Peyer's patch (tissue), 4 donors: Measurements from ENCODE around the gene ZCCHC14.

Experiments used
- POLR2A ChIP-seq, 2 donors: fragments of 450-650 bp; IDR thresholded peaks; one replicate each; pipeline ENCODE4 v1.5.1; 2017; ENCODE audit warnings: antibody characterized with exemption in 2 of 2, mild to moderate bottlenecking in 2 of 2, moderate library complexity in 2 of 2
- TF ChIP-seq, protein P1 (sequence below), 6 experiments: fragments of 450-650 bp in 4 of 6; fragments of 200-600 bp in 2 of 6; sonication (generic) in 1 of 6; IDR thresholded peaks; one replicate each; pipeline ENCODE4 v1.5.1; 2017 to 2019; ENCODE audit warnings: antibody characterized with exemption in 6 of 6, mild to moderate bottlenecking in 3 of 6, moderate library complexity in 1 of 6

DNA sequence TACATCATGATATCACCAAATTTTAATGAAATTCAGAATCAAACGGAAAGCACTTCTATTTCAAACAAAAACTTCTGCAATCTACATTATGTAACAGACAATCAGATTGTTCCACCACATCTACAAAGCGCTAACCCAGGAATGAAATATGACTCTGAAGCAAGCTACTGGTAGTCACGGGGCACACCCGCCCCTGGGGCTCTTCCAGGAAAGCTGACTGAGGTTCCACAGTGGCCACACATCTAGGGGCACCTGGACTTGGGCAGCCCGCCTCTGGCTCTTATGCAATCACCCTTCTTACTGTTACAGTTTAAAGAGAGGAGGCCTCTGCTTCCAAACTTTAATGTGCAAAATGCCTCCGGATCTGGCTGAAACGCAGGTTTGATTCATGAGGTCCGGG lies 27.5 kb downstream of the ZCCHC14 start:
- TF ChIP-seq, protein P1, sequence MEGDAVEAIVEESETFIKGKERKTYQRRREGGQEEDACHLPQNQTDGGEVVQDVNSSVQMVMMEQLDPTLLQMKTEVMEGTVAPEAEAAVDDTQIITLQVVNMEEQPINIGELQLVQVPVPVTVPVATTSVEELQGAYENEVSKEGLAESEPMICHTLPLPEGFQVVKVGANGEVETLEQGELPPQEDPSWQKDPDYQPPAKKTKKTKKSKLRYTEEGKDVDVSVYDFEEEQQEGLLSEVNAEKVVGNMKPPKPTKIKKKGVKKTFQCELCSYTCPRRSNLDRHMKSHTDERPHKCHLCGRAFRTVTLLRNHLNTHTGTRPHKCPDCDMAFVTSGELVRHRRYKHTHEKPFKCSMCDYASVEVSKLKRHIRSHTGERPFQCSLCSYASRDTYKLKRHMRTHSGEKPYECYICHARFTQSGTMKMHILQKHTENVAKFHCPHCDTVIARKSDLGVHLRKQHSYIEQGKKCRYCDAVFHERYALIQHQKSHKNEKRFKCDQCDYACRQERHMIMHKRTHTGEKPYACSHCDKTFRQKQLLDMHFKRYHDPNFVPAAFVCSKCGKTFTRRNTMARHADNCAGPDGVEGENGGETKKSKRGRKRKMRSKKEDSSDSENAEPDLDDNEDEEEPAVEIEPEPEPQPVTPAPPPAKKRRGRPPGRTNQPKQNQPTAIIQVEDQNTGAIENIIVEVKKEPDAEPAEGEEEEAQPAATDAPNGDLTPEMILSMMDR (IDR thresholded peaks at IDR 0.05): no peak
- no peak for TF ChIP-seq POLR2A (IDR thresholded peaks at IDR 0.05)
